ENCODE measurements around the gene HOXB3. TPM values are rescaled to one million over a fixed set of nuclear protein-coding genes. Genes with fewer than 3 reads are reported as not detected.

Gene HOXB3
- total RNA-seq, 1 experiment from 2014 or later, result not detected

GRCh38 chr17:48637323-48638260 is 47.6 kb upstream of the HOXB3 start:
- Mint-ChIP-seq H3K4me3 (no peak overlapping the region), H3K27me3 (ENCODE audit: low read depth) (peaks cover 100% of the 10 kb centered on the region), H3K9me3 (peaks cover under 1 to 9% of the 10 kb centered on the region in 2 experiments; a peak in 3 of 5 replicates), H3K27ac (no peak overlapping the region), H3K4me1 (peaks cover 11 to 18% of the 10 kb centered on the region in 2 experiments), H3K36me3 (ENCODE audit: insufficient read depth in 1 of 3, low read depth in 3 of 3) (peaks cover 0 to under 1% (median 0%) of the 10 kb centered on the region in 3 experiments; a peak in 1 of 7 replicates)
- no peaks in the 10 kb centered on the region; the same call in 1 of the 2 replicates for H3K79me2 ChIP-seq (ENCODE audit: insufficient read depth, low read length)
- no peak overlapping the region for H3K18ac ChIP-seq (ENCODE audit: insufficient read length, low read depth, low read length)
- no peak overlapping the region for H3K4ac ChIP-seq (ENCODE audit: low read depth, low read length)
- H3K56ac ChIP-seq (ENCODE audit: insufficient read length, low read depth, low read length), result no peak overlapping the region
- no peak overlapping the region for H3K14ac ChIP-seq (ENCODE audit: insufficient read depth, low read length)
- H2BK120ac ChIP-seq (ENCODE audit: low read depth, low read length, poor library complexity, severe bottlenecking), result no peak overlapping the region
- H2AK5ac ChIP-seq (ENCODE audit: insufficient read length, low read length), result no peak overlapping the region
- H2AFZ ChIP-seq (ENCODE audit: low read length), result no peak overlapping the region
- no peak overlapping the region for H3K23ac ChIP-seq (ENCODE audit: insufficient read length, low read depth, low read length)
- WGBS (ENCODE audit: extremely low coverage, insufficient read length, low lambda C conversion rate), result no CpG with 5 or more reads among the region's 18 CpGs
- H3K4me1 ChIP-seq (ENCODE audit: insufficient read depth, low read length), result no peaks in the 10 kb centered on the region
- peaks cover 97% of the 10 kb centered on the region for H3K27me3 ChIP-seq (ENCODE audit: insufficient read depth, low read length)
- H3K79me1 ChIP-seq (ENCODE audit: insufficient read depth, low read depth, low read length, poor library complexity, severe bottlenecking), result no peaks in the 10 kb centered on the region
- H2BK15ac ChIP-seq (ENCODE audit: low read depth, low read length), result no peak overlapping the region
- no peak overlapping the region for H4K91ac ChIP-seq (ENCODE audit: insufficient read length, low read depth, low read length)
- no peak overlapping the region for H4K5ac ChIP-seq (ENCODE audit: insufficient read length, low read depth, low read length)
- H4K8ac ChIP-seq (replicated peaks; ENCODE audit: insufficient read length, low read depth, low read length), result no peak overlapping the region
- no peaks in the 10 kb centered on the region for H3K9me3 ChIP-seq (ENCODE audit: control insufficient read depth, low read depth, low read length)
- no peak overlapping the region for H3K27ac ChIP-seq (ENCODE audit: insufficient read length, low read depth, low read length)
- no peaks in the 10 kb centered on the region for H3K23me2 ChIP-seq (ENCODE audit: insufficient read length, low read depth, low read length, poor library complexity, severe bottlenecking)
- no peak overlapping the region for H2BK12ac ChIP-seq (ENCODE audit: insufficient read length, low read depth, low read length)
- no peak overlapping the region for H3K4me2 ChIP-seq (ENCODE audit: insufficient read depth, insufficient read length, low read length)
- TF ChIP-seq, protein P1, sequence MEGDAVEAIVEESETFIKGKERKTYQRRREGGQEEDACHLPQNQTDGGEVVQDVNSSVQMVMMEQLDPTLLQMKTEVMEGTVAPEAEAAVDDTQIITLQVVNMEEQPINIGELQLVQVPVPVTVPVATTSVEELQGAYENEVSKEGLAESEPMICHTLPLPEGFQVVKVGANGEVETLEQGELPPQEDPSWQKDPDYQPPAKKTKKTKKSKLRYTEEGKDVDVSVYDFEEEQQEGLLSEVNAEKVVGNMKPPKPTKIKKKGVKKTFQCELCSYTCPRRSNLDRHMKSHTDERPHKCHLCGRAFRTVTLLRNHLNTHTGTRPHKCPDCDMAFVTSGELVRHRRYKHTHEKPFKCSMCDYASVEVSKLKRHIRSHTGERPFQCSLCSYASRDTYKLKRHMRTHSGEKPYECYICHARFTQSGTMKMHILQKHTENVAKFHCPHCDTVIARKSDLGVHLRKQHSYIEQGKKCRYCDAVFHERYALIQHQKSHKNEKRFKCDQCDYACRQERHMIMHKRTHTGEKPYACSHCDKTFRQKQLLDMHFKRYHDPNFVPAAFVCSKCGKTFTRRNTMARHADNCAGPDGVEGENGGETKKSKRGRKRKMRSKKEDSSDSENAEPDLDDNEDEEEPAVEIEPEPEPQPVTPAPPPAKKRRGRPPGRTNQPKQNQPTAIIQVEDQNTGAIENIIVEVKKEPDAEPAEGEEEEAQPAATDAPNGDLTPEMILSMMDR (conservative IDR thresholded peaks at IDR 0.05), result no peak
- no peak overlapping the region for H2BK5ac ChIP-seq (ENCODE audit: insufficient read length, low read length)
- no peak overlapping the region for H3K9ac ChIP-seq (ENCODE audit: extremely low read depth, insufficient read length, low read length)
- DNase-seq, result no peak
- no peak overlapping the region for H2BK20ac ChIP-seq (ENCODE audit: low read depth, low read length, poor library complexity, severe bottlenecking)
- H3T11ph ChIP-seq (ENCODE audit: low read length), result no peak overlapping the region
- no peaks in the 10 kb centered on the region for H4K20me1 ChIP-seq (ENCODE audit: control insufficient read depth, insufficient read depth, insufficient read length)
